ENCODE results near the gene PADI3.

DNA sequence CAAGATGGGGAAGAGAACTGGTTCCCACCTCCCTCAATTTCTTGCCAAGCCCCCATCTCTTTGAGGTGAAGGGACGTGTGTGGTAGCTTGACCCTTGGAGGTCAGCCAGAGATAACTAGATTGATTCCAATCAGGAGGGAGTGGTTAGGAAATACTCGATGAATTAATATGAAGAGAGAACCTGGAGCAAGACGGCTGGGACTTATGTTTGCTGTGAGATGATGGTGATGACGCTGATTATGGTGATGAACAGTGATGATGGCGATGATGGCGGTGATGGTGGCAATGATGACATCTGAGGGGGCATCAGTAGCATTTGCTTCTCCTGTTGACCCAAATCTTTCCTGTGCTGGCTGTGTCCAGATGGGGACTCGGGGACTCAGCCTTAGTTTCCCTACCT is 43.2 kb upstream of the PADI3 start:
- TF ChIP-seq EZH2 (conservative IDR thresholded peaks at IDR 0.05; ENCODE audit: low read depth, low read length) = no peak
- TF ChIP-seq, protein P1, sequence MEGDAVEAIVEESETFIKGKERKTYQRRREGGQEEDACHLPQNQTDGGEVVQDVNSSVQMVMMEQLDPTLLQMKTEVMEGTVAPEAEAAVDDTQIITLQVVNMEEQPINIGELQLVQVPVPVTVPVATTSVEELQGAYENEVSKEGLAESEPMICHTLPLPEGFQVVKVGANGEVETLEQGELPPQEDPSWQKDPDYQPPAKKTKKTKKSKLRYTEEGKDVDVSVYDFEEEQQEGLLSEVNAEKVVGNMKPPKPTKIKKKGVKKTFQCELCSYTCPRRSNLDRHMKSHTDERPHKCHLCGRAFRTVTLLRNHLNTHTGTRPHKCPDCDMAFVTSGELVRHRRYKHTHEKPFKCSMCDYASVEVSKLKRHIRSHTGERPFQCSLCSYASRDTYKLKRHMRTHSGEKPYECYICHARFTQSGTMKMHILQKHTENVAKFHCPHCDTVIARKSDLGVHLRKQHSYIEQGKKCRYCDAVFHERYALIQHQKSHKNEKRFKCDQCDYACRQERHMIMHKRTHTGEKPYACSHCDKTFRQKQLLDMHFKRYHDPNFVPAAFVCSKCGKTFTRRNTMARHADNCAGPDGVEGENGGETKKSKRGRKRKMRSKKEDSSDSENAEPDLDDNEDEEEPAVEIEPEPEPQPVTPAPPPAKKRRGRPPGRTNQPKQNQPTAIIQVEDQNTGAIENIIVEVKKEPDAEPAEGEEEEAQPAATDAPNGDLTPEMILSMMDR (CRISPR knock-in tag; IDR thresholded peaks at IDR 0.05) = no peak
- TF ChIP-seq SP1 (IDR thresholded peaks at IDR 0.05) = no peak
- no peak for TF ChIP-seq SP1 (CRISPR knock-in tag; IDR thresholded peaks at IDR 0.05)
- TF ChIP-seq ZSCAN21 (CRISPR knock-in tag; IDR thresholded peaks at IDR 0.05; ENCODE audit: borderline replicate concordance) = no peak
- TF ChIP-seq GABPA (IDR thresholded peaks at IDR 0.05; ENCODE audit: low read depth, low read length) = no peak
- no peak for TF ChIP-seq GABPA (CRISPR knock-in tag; IDR thresholded peaks at IDR 0.05; ENCODE audit: low read depth)
- TF ChIP-seq HNF4G (IDR thresholded peaks at IDR 0.05; ENCODE audit: borderline replicate concordance, low read depth, low read length) = no peak
- TF ChIP-seq HNF4G (CRISPR knock-in tag; IDR thresholded peaks at IDR 0.05; ENCODE audit: borderline replicate concordance, low read depth) = no peak
- no peak for TF ChIP-seq GMEB2 (CRISPR knock-in tag; IDR thresholded peaks at IDR 0.05; ENCODE audit: low read depth)
- no peak for TF ChIP-seq POLR2AphosphoS2 (IDR thresholded peaks at IDR 0.05; ENCODE audit: low read depth, low read length)
- no peak for TF ChIP-seq TBL1XR1 (IDR thresholded peaks at IDR 0.05; ENCODE audit: borderline replicate concordance, low read length, partially characterized antibody)
- TF ChIP-seq, protein P2, sequence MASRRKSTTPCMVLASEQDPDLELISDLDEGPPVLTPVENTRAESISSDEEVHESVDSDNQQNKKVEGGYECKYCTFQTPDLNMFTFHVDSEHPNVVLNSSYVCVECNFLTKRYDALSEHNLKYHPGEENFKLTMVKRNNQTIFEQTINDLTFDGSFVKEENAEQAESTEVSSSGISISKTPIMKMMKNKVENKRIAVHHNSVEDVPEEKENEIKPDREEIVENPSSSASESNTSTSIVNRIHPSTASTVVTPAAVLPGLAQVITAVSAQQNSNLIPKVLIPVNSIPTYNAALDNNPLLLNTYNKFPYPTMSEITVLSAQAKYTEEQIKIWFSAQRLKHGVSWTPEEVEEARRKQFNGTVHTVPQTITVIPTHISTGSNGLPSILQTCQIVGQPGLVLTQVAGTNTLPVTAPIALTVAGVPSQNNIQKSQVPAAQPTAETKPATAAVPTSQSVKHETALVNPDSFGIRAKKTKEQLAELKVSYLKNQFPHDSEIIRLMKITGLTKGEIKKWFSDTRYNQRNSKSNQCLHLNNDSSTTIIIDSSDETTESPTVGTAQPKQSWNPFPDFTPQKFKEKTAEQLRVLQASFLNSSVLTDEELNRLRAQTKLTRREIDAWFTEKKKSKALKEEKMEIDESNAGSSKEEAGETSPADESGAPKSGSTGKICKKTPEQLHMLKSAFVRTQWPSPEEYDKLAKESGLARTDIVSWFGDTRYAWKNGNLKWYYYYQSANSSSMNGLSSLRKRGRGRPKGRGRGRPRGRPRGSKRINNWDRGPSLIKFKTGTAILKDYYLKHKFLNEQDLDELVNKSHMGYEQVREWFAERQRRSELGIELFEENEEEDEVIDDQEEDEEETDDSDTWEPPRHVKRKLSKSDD (CRISPR knock-in tag; IDR thresholded peaks at IDR 0.05; ENCODE audit: low read depth) = no peak

All from HepG2 (cell line).